NT2/D1 (cell line): ENCODE measurements around the gene CLK1.
A peak's percentile ranks its signal among the peaks of the same experiment; 100 is the strongest.

ENCODE experiments used
- DNase-seq: peaks from one replicate; pipeline ENCODE4 v3.0.0-alpha.2; 2011; ENCODE audit warnings: low read depth, low spot score
- H3K27me3 ChIP-seq: 2 replicates; pipeline ENCODE4 v1.6.0; 2011; ENCODE audit warnings: mild to moderate bottlenecking; ENCODE audit not compliant: insufficient read length, insufficient read depth
- H3K36me3 ChIP-seq: 2 replicates; pipeline ENCODE4 v1.6.1; 2011; ENCODE audit warnings: mild to moderate bottlenecking, low read length, mixed read lengths; ENCODE audit not compliant: insufficient read depth, insufficient read length
- H3K4me1 ChIP-seq: 2 replicates; pipeline ENCODE4 v1.5.1; 2011; ENCODE audit not compliant: insufficient read depth, insufficient read length
- H3K4me3 ChIP-seq: 2 replicates; pipeline ENCODE4 v1.5.1; 2011; ENCODE audit warnings: low read depth; ENCODE audit not compliant: insufficient read length
- H3K9ac ChIP-seq: 2 replicates; pipeline ENCODE4 v1.6.0; 2011; ENCODE audit warnings: low read depth; ENCODE audit not compliant: insufficient read length
- H3K9me3 ChIP-seq: 2 replicates; pipeline ENCODE4 v1.5.1; 2011; ENCODE audit warnings: mild to moderate bottlenecking, low read length; ENCODE audit not compliant: insufficient read depth
- SUZ12 ChIP-seq: IDR thresholded peaks from 2 replicates; pipeline ENCODE4 v1.6.1; 2011; ENCODE audit not compliant: insufficient read length, insufficient read depth; ENCODE audit errors: extremely low read depth
- YY1 ChIP-seq: IDR thresholded peaks from 2 replicates; pipeline ENCODE4 v1.6.1; 2011; ENCODE audit not compliant: insufficient read length, insufficient read depth
- ZNF274 ChIP-seq: IDR thresholded peaks from 2 replicates; pipeline ENCODE4 v1.6.1; 2011; ENCODE audit warnings: mild to moderate bottlenecking, low read depth, low read length

Gene CLK1

GRCh38 chr2:200863782-200864175 is 679 bp downstream of the CLK1 start:
- peak overlapping the region; percentile 99 for H3K9ac ChIP-seq
- TF ChIP-seq YY1 (no peak), SUZ12 (no peak)
- H3K27me3 ChIP-seq = no peaks in the 10 kb centered on the region
- no peaks in the 10 kb centered on the region for H3K4me1 ChIP-seq
- no peaks in the 10 kb centered on the region for H3K9me3 ChIP-seq
- no peak for DNase-seq
- peaks cover 36% of the 10 kb centered on the region for H3K36me3 ChIP-seq
- peak overlapping the region; percentile 97 for H3K4me3 ChIP-seq

DNA sequence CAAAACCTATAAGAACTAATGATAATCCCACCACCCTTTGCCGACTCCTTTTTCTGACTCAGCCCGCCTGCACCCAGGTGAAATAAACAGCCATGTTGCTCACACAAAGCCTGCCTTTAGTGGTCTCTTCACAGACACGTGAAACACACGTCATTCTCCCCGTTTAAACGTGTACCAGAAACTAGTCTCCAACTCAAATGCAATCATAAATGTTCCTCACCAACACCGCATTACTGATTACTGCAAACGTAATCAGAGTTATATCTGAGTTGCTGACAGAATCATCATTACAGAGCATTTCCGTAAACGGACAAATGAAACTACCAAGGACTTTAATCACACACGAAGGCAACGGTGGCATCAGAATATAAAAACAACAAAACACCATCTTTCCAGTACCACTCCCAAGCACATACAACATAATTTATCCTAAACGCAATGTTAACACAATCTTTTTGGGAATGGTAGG is 1.9 kb downstream of the CLK1 start:
- H3K9ac ChIP-seq = peak overlapping the region; percentile 99
- TF ChIP-seq YY1 (no peak), SUZ12 (no peak), ZNF274 (no peak)
- H3K27me3 ChIP-seq = no peaks in the 10 kb centered on the region
- peak overlapping the region; percentile 97 for H3K4me3 ChIP-seq
- no peak for DNase-seq
- no peaks in the 10 kb centered on the region for H3K9me3 ChIP-seq
- no peaks in the 10 kb centered on the region for H3K4me1 ChIP-seq
- H3K36me3 ChIP-seq = peaks cover 48% of the 10 kb centered on the region

GRCh38 chr2:200861617-200862155 is 2.8 kb downstream of the CLK1 start:
- Histone ChIP-seq H3K9me3 (no peaks in the 10 kb centered on the region), H3K9ac (no peak overlapping the region), H3K4me1 (no peaks in the 10 kb centered on the region), H3K27me3 (no peaks in the 10 kb centered on the region), H3K36me3 (peaks cover 57% of the 10 kb centered on the region), H3K4me3 (no peak overlapping the region)
- TF ChIP-seq YY1 = no peak
- no peak for TF ChIP-seq SUZ12
- no peak for TF ChIP-seq ZNF274
- DNase-seq = no peak

DNA sequence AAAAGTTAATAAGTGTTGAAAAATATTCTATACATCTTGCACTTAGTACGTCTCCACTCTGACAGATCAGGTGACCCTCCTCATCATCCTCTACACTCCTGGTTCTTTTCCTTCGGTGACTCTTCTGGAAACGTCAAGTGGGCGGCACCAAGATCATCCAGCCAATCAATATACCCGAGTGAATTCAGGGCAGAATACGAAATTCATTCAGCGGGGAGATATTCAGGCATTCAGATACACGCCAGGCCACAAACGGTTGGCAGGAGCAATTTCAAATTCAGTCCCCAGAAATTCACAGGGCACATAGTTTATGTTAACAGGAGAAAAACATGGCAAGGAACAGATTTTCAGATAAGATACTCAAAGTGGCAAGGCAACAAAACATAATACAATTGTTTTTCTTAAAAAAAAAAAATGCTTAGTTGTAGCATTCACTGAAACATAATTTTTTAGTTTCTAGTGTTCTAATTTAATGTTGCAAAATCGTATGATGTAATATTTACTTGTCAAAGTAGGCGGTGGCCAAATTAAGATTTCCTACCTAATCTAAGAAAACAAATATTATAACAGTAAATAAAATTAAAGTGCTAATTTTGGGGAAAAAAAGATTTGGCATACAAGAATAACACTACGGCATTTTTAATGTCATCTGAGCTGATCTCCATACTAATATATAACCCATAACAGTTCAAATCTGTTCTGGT is 4.2 kb downstream of the CLK1 start:
- no peaks in the 10 kb centered on the region for H3K9me3 ChIP-seq
- peaks cover 71% of the 10 kb centered on the region for H3K36me3 ChIP-seq
- H3K4me1 ChIP-seq = no peaks in the 10 kb centered on the region
- H3K4me3 ChIP-seq = no peak overlapping the region
- DNase-seq = no peak
- TF ChIP-seq YY1 (no peak), ZNF274 (no peak), SUZ12 (no peak)
- no peaks in the 10 kb centered on the region for H3K27me3 ChIP-seq
- no peak overlapping the region for H3K9ac ChIP-seq

DNA sequence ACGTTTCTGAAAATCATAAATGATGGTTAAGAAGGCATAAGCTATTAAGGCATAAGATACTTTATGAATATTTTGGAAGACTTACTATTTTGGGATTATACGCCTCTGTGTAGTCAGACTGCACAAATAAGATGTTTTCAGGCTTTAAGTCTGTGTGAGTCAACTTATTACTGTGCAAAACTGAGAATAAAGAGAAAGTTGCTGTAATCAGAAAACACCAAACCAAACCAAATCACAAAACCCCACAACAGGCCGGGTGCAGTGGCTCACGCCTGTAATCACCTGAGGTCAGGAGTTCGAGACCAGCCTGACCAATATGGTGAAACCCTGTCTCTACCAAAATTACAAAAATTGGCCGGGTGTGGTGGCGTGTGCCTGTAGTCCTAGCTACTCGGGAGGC is 7.7 kb downstream of the CLK1 start:
- Histone ChIP-seq H3K27me3 (no peaks in the 10 kb centered on the region), H3K9ac (no peak overlapping the region), H3K9me3 (no peaks in the 10 kb centered on the region), H3K4me1 (no peaks in the 10 kb centered on the region), H3K4me3 (no peak overlapping the region), H3K36me3 (peaks cover 99% of the 10 kb centered on the region)
- TF ChIP-seq SUZ12 (no peak), YY1 (no peak), ZNF274 (no peak)
- DNase-seq = no peak

DNA sequence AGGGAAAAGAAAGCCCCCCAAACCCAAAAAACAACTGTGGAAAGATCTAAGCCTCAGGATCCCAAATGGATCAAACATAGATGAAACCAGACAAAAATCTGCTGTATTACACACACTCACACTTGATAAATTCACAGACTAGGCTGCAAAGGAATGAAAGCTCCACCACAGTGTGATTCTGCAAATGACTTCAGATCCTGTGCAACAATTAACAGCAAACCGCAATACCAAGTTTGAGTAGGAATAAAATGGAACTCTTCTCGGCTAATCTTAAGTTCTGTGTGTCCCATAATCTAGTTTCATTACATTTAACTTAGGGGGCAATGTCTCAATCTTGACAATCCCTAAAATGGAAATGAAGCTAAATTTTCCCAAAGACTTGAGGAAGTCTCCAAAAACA is 11.9 kb downstream of the CLK1 start:
- H3K4me1 ChIP-seq = no peaks in the 10 kb centered on the region
- H3K27me3 ChIP-seq = no peaks in the 10 kb centered on the region
- no peak for DNase-seq
- no peak overlapping the region for H3K4me3 ChIP-seq
- H3K9ac ChIP-seq = no peak overlapping the region
- TF ChIP-seq YY1 (no peak), ZNF274 (no peak), SUZ12 (no peak)
- H3K36me3 ChIP-seq = peaks cover 65% of the 10 kb centered on the region
- H3K9me3 ChIP-seq = no peaks in the 10 kb centered on the region

- no peaks in the 10 kb centered on the region for H3K9me3 ChIP-seq
- no peak overlapping the region for H3K9ac ChIP-seq
- no peak overlapping the region for H3K4me3 ChIP-seq
- DNase-seq = no peak
- no peaks in the 10 kb centered on the region for H3K27me3 ChIP-seq
- no peaks in the 10 kb centered on the region for H3K4me1 ChIP-seq
- H3K36me3 ChIP-seq = peaks cover 56% of the 10 kb centered on the region
- no peak for TF ChIP-seq YY1
- no peak for TF ChIP-seq SUZ12
- TF ChIP-seq ZNF274 = no peak
Measured at GRCh38 chr2:200851398-200852248, 12.8 kb downstream of the CLK1 start.
